Stimulated activated CD8-positive, alpha-beta memory T cell treated with anti-CD3 and anti-CD28 coated beads, Interleukin-12 subunit alpha, Interleukin-12 subunit beta, amount 100 ng/mL, for 4 hours (primary cell): Measurements from ENCODE around the gene CEP55.
"Not testable (repeated sequence)": the region's sequence is repeated elsewhere in the genome, so short reads cannot be mapped to it uniquely, and the experiment has no call there.

Experiments
- DNase-seq: peaks from one replicate; pipeline ENCODE4 v3.0.0-alpha.2; 2020; ENCODE audit warnings: low read depth

The CEP55 gene

GRCh38 chr10:93513091-93513490 is 16.7 kb downstream of the CEP55 start:
- no peak for DNase-seq

- DNase-seq: no peak
These were observed 18.1 kb downstream of the CEP55 start for GRCh38 chr10:93514521-93514920.

- DNase-seq: no peak
These were observed 18.9 kb downstream of the CEP55 start for GRCh38 chr10:93515071-93516005.

- DNase-seq: no peak
These were observed 19.6 kb downstream of the CEP55 start for GRCh38 chr10:93516006-93516380.

- DNase-seq: no peak
These were observed 22.1 kb downstream of the CEP55 start for GRCh38 chr10:93518531-93518930.

- DNase-seq: no peak
These were observed 38.9 kb downstream of the CEP55 start for GRCh38 chr10:93535293-93535692.

- DNase-seq: not testable (repeated sequence)
These were observed 44.5 kb downstream of the CEP55 start for GRCh38 chr10:93540871-93541270.

- DNase-seq: no peak
These were observed 45.3 kb downstream of the CEP55 start for GRCh38 chr10:93541402-93542357.

GRCh38 chr10:93542358-93542791 is 46.0 kb downstream of the CEP55 start:
- no peak for DNase-seq

- not testable (repeated sequence) for DNase-seq
These were observed 50.6 kb downstream of the CEP55 start for GRCh38 chr10:93546995-93547394.

- DNase-seq: no peak
These were observed 51.1 kb downstream of the CEP55 start for GRCh38 chr10:93547522-93547921.

GRCh38 chr10:93548376-93549071 is 52.1 kb downstream of the CEP55 start:
- DNase-seq: no peak

GRCh38 chr10:93550606-93551005 is 54.2 kb downstream of the CEP55 start:
- DNase-seq: no peak

- DNase-seq: no peak
These were observed 56.4 kb downstream of the CEP55 start for GRCh38 chr10:93552780-93553179.

GRCh38 chr10:93553482-93554315 is 57.3 kb downstream of the CEP55 start:
- DNase-seq: no peak

- no peak for DNase-seq
These were observed 57.9 kb downstream of the CEP55 start for GRCh38 chr10:93554316-93554663.

GRCh38 chr10:93554760-93555432 is 58.5 kb downstream of the CEP55 start:
- no peak for DNase-seq

- no peak for DNase-seq
These were observed 63.1 kb downstream of the CEP55 start for GRCh38 chr10:93559490-93559889.

- DNase-seq: no peak
These were observed 64.1 kb downstream of the CEP55 start for GRCh38 chr10:93560541-93560940.

- no peak for DNase-seq
These were observed 69.0 kb downstream of the CEP55 start for GRCh38 chr10:93565446-93565845.
